GM18499 (cell line): ENCODE measurements around the gene LRR1.
A peak's percentile ranks its signal among the peaks of the same experiment; 100 is the strongest.
"Not testable (repeated sequence)": the region's sequence is repeated elsewhere in the genome, so short reads cannot be mapped to it uniquely, and the experiment has no call there.

ENCODE experiments used
- ATAC-seq: cut with Tn5 transposase; IDR thresholded peaks from one replicate; pipeline ENCODE4 v1.9.1; 2021; ENCODE audit warnings: moderate number of reproducible peaks; ENCODE audit not compliant: insufficient read depth, unreplicated experiment

LRR1 gene

DNA sequence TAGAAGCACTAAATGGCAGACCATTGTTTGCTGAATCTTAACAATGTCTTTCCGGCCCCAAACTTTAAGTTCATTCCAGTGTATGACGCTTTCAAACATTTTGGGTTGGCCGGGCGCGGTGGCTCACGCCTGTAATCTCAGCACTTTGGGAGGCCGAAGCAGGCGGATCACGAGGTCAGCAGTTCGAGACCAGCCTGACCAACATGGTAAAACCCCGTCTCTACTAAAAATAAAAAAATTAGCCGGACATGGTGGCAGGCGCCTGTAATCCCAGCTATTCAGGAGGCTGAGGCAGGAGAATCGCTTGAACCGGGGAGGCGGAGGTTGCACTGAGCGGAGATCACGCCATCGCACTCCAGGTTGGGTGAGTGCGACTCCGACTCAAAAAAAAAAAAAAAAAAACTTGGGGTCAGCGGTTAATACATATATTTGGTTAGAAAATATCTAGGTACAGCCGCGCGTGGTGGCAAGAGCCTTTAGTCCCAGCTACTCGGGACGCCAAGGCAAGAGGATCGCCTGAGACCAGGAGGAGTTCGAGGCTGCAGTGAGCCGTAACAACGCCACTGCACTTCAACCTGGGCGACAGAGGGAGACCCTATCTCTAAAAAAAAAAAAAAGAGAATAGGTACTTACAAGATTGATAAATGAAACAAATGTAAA, 13.6 kb upstream of the LRR1 start:
- ATAC-seq, result not testable (repeated sequence)

DNA sequence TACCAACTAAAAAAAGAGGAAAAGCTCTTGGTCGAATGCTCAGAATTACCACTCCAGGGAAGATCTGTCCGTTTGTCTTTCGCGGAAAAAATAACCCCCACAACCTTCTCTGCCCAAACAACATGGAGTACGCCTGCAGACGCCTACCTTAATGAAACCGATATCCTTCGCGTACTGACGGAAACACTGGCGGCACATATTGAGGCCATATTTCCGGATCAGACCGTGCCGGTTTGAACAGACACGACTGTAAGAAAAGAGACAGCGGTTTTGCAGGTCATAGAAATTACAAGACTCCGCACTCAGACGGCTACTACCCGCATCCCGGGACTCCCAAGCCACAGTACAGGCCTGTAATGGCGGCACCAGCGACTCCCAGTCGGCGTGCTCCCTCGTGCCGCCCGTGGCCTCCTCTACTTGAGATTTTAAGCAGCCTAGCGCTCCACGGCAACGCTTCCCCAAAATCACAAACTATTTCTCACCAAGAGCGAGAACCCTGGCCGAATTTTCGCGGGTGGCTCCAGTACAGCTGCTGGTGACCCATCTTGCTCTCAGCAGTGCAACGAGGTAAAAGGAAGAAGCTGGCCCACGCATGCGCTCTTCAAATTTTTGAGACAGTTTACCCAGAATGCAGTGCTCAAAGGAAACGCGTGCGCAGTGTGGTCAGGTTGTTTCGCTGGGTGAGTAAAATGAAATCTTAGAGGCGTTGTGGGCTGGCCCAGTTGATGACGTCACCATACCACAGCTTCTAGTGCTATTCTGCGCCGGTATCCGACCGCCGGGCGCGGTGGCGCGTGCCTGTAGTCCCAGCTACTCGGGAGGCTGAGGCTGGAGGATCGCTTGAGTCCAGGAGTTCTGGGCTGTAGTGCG, 12.7 kb upstream of the LRR1 start, which contains the start of gene RPS29:
RPS29 (minus strand) TSS at position 578 of the 870 bp plus-strand sequence; CDS start at position 544, 34 bp downstream.
- peak; percentile 85 for ATAC-seq

DNA sequence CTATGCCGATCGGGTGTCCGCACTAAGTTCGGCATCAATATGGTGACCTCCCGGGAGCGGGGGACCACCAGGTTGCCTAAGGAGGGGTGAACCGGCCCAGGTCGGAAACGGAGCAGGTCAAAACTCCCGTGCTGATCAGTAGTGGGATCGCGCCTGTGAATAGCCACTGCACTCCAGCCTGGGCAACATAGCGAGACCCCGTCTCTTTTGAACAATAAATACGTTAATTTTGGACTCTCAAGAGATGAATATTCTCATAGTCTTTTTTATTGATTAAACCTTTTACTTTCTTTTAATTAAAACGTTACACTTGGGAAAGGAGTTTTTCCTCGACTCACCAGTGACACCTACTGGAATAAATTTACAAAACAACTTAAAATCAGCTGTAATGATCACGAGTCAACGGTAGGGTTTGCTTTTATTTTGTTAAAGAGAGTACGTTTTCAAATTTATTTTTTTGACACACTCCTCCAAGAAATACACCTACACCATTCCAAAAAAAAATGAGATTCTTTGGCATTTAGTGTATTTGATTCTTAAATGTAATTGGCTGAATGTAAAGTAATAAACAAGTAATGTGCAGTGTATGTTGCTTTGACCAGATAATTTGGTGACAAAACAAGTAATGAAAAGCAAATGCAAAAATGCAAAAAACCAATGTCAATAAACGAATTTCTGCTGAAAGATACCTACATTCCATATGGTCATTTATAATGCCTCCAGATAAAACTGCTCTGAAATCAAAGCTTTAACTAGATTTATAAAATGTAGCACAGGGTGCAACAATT, 11.9 kb upstream of the LRR1 start:
- peak; percentile 25 for ATAC-seq

DNA sequence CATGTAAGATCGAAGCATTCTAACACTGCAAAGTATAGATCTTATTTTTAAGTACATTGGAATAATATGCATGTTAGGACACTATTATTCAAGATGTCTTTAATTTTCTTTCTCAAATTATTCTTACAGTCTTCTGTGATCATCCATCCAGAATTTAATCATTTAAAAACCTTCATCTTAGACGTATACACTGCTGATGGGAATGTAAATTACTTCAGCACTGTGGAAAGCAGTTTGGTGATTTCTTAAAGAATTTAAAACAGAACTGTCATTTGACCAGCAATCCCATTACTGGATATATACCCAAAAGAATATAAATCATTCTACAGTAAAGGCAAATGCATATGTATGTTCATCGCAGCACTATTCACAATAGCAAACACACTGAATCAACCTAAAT, 9.4 kb upstream of the LRR1 start:
- no peak for ATAC-seq

DNA sequence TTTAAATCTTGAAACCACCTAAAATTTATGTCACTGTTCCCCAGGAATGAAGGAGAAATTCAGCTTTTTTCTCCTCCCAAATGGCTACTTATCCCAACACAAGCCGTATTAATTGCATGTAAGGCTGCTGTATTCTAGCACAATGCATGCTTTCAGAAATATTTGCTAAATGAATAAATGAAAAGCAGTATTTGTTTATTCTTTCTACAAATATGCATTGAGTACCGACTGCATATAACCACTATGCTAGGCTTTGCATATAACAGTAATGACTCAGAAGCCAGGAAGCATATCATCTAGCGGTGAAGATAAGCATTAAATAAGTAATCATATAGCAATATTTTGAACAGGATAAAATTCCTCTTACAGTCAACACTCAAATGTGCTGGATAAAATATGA, 5.7 kb upstream of the LRR1 start:
- no peak for ATAC-seq

DNA sequence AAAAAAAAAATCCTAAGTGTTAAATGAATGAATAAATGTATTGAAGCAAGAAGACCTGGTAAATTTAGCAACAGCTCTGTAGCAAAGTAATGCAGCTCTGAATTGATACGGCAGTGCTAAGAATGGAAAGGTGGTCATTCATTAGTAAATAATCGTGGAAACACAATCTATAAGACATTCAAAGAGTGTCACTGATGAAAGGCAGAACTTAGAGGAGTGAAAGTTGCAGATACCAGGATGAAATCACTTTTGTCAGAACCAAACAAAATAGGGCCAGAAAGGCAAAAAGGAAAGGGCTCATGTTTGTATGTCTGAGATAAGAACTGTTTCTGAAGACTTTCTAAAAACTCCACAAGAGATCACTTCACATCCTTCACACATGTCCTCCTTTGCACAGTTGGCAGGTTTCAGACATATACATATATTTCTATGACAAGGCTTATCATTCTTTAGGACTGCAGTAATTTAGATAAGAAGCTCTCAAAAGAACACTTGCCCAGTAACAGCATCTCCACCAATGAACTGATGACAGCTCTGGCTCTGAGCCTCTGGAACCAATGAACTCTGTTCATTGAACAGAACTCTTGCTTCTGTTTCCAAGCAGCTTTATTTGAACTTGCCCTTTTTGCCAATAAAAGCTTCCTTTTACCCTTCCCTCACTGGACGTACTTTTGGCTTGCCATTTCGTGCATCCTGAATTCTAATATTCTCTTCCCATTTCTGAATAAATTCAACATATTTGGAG, 4.2 kb upstream of the LRR1 start:
- no peak for ATAC-seq

DNA sequence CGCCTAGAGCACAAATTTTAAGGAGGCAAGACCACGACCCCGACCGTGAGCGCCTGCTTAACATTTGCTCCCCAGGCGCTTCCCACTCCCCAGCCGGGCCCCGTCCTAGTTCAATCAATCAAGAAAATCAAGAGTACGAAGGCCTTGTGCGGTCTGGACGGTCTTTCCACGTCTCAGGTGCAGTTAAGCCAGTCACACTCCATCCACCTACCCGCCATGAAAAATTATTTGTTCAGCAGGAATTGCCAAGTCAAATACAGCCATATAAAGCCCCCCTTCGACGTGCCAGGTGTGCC, 603 bp upstream of the LRR1 start:
- no peak for ATAC-seq

DNA sequence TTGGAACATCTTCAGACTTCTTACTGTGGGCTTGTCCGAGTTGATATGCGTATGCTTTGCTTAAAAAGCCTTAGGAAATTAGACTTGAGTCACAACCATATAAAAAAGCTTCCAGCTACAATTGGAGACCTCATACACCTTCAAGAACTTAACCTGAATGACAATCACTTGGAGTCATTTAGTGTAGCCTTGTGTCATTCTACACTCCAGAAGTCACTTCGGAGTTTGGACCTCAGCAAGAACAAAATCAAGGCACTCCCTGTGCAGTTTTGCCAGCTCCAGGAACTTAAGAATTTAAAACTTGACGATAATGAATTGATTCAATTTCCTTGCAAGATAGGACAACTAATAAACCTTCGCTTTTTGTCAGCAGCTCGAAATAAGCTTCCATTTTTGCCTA, 8.8 kb downstream of the LRR1 start:
- no peak for ATAC-seq

DNA sequence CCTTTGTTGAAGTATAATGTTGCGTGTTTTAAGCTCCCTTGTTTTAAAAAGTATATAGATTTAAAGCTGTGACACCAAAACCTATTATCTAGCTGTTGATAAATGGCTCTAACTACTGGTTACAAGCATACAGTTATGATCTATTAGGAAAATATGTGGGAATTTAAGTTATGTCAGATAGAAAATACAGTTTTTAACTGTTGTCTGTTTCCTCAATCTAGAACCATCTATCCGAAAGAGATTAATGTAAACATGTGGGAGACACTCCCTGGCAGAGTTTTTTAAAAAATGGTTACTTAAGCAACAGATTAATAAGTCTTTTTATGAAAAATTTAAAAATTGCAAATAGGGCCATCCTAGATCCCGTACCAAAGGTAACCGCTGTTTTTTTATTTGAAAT, 13.5 kb downstream of the LRR1 start:
- no peak for ATAC-seq

DNA sequence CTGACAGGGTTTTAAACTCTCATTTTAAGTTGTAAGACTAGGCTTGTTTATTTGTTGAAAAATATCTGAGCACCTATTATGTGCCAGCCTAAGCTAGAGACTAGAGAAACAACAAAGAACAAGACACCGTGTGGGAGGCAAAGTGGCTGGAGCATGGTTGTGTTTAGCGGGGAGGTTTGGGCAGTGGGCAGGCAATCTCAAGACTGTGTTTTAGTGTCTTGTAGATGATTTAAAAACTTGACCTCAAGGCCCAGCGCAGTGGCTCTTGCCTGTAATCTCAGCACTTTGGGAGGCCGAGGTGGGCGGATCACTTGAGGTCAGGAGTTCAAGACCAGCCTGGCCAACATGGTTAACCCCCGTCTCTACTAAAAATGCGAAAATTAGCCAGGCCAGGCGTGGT, 13.9 kb downstream of the LRR1 start:
- no peak for ATAC-seq

DNA sequence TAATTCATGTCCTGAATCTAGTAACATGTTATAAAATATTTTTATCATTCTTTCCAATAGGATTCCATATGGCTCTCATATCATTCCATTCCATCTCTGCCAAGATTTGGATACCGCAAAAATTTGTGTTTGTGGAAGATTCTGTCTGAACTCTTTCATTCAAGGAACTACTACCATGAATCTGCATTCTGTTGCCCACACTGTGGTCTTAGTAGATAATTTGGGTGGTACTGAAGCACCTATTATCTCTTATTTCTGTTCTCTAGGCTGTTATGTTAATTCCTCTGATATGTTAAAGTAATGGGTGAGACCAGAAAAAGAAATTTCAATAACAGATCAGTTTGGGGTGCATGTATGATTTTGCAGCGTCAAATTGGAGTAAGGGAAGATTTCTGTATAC, 15.5 kb downstream of the LRR1 start:
- no peak for ATAC-seq

DNA sequence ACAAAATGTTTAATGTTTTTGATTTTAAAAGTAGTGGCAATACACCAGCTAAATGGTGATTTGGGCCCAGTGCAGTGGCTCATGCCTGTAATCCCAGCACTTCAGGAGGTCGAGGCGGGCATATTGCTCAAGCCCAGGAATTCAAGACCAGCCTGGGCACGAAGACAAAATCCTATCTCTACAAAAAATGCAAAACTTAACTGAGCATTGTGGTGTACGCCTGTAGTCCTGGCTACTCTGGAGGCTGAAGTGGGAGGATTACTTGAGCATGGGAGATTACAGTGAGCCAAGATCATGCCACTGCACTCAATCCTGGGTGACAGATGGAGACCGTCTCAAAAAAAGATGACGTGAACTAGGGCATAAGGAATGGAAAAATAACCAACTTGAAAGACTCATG, 17.0 kb downstream of the LRR1 start:
- ATAC-seq, result no peak

DNA sequence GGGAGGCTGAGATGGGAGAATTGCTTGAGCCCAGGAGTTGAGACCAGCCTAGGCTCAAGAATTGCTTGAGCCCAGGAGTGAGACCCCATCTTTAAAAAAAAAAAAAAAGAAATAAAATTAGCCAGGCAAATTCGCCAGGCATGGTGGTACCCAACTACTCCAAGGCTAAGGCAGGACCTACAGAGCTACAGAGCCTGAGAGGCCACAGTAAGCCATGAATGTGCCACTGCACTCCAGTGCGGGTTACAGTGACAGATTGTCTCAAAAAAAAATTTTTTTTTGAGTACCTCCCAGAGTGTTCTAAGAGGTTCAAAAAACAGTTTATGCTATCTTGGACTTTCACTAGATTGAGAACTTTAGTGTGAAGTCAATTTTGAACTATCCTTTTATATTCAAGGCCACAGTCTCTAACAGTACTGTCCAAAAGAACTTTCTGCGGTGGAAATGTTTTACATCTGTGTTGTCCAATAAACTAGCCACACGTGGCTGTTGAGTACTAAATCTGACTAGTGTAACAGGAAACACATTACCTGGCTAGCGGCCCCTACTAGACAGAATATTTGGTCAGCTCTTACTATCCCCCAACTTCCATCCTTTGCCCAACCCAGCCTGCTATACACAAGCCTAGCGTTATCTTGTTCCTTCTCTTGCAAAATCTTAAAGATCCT, 19.2 kb downstream of the LRR1 start:
- no peak for ATAC-seq

DNA sequence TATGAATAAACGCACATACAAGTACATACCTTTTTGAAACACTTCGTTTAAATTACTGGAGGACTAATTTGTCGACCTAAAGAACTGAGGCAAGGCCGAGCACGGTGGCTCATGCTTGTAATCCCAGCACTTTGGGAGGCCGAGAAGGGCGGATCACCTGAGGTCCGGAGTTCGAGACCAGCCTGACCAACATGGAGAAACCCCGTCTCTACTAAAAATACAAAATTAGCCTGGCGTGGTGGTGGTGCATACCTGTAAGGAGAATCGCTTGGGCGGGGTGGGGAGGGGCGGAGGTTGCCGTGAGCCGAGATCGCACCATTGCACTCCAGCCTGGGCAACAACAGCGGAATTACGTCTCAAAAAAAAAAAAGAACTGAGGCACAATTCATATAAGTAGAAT, 20.5 kb downstream of the LRR1 start:
- not testable (repeated sequence) for ATAC-seq

DNA sequence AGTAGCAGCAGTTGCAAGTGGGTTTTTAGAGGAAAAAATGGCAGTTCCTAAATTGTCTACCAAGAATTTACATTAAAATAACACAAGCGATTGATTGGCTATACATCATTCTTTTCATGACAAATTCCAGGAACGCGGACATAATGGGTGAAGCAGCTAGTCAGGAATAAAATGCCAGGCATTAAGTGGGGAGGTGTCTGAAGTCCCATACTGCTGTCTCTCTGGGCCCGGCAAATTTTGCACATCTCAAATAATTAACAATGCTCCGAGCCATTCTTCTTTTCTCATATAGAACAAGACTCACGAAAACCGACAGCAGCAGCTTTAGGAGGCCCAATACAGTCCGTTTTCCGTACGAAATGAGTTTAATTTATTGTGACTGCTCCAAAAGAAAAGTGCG, 21.0 kb downstream of the LRR1 start:
- ATAC-seq, result no peak

DNA sequence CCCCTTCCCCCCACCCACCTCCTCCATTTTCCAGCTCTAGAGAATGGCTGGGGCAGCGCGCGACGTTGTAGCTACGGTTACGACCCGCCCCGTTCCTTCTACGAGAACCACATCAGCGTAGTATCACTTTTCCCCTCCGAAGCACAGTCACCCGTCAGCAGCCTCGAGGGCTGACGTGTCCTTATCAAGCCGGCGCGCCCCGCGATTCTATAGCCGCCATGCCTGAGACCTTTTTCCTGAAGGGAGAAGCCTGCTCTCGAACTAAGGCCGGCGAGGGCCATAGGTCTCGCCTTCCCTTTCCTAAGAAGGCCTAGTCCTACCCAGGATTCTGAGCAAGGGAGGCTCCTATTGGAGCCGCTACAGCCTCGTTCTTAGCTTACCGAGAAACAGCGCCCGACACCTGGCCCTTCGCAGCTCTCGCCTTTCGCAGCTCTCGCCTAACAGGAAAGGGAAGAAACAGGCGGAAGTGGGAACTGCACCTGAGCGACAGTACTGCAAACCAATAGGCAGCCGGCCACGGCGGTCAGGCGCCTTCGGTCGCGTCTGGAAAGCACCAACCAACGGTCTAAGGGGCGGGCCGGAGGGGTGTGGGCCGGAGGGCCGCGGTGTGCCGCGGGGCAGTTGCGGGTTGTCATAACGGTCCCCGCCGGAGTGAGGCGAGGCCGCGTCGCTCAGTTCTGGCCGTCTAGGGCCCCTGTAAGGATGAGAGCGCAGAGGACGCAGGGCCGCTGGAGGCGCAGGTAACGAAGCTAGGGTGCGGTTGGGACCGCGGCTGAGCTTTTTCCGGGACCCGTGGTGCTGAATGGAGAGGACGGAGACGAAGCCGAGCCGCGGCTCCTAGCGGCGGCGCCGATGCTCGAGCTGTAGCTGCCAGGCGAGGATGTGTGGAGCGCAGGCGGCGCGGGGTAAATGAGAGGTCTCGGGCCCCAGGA, 21.7 kb downstream of the LRR1 start, which contains the start of the genes MGAT2 and RPL36AL:
MGAT2 (plus strand) TSS at position 618 of the 932 bp plus-strand sequence. CDS start 470 bp downstream, outside the sequence.
RPL36AL (minus strand) TSS at position 445 of the 932 bp plus-strand sequence. CDS start 1,522 bp downstream, outside the sequence.
- peak; percentile 81 for ATAC-seq

DNA sequence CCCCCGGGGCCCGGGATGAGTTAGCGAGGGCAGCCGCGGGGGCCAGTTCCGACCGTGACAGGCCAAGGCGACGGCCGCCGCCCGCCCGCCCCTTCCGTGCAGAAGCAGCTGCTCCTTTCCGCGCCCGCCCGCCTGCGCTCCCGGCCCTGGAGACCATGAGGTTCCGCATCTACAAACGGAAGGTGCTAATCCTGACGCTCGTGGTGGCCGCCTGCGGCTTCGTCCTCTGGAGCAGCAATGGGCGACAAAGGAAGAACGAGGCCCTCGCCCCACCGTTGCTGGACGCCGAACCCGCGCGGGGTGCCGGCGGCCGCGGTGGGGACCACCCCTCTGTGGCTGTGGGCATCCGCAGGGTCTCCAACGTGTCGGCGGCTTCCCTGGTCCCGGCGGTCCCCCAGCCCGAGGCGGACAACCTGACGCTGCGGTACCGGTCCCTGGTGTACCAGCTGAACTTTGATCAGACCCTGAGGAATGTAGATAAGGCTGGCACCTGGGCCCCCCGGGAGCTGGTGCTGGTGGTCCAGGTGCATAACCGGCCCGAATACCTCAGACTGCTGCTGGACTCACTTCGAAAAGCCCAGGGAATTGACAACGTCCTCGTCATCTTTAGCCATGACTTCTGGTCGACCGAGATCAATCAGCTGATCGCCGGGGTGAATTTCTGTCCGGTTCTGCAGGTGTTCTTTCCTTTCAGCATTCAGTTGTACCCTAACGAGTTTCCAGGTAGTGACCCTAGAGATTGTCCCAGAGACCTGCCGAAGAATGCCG, 22.6 kb downstream of the LRR1 start:
- peak; percentile 1 for ATAC-seq
